ENCODE measurements around the gene ZC3H18.

ZC3H18 gene

DNA sequence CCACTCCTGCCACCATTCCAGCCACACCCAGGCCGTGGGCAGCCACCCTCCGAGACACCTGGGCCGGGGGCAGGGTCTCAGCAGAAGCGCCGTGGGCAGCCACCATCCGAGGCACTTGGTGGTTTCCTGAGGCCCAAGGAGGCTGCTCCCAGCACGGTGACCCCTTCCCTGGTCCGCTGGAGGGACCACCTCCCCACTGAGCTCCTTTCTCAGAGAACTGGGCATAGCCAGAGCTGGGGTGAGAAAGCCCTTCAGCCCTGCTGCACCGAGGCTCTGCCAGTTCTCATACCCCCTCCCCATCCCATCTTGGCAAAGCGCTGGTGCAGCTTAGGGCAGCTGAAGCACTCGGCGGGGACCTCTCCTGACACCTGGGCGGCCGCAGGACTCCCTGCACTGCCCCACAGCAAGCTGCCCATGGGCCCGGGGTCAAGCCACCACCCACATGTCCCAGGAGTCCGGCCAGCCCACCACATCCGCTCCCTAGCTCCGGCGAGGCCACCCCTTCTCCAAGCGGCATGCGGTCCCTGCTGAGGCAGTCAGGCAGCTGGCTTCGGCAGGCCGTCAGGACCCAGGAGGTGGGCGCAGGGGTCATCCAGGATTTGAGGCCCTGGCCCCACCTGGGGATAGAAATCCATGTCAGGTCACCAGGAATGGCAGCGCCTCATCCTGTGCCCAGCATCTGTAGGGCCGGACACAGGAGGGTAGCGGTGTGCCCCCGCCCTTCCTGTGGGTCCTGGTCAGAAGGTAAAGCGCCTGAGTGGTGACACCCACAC is 82.0 kb downstream of the ZC3H18 start:
- TF ChIP-seq CEBPB (IDR thresholded peaks at IDR 0.05) (no peak), TAF1 (IDR thresholded peaks at IDR 0.05; ENCODE audit: low read depth) (no peak), EP300 (IDR thresholded peaks at IDR 0.05; ENCODE audit: borderline replicate concordance) (no peak)
- TF ChIP-seq, protein P1, sequence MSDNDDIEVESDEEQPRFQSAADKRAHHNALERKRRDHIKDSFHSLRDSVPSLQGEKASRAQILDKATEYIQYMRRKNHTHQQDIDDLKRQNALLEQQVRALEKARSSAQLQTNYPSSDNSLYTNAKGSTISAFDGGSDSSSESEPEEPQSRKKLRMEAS (IDR thresholded peaks at IDR 0.05) = no peak

DNA sequence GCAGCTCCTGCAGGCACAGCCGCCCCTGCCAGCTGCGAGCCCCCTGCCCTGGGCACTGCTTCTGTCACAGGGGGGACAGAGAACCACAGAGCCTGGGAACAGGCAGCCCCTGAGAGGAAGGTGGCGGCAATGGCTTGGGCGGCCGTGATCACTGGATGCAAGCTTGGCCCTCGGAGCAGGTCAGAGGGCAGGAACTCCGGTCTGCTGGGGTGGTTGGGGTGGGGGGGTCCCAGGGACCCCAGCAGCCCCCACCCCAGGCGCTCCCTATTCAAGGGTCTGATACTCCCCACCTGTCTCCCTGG is 82.5 kb downstream of the ZC3H18 start:
- TF ChIP-seq RAD21 (IDR thresholded peaks at IDR 0.05; ENCODE audit: low read depth) (no peak), ZBTB7A (IDR thresholded peaks at IDR 0.05; ENCODE audit: low read depth) (no peak), CEBPB (IDR thresholded peaks at IDR 0.05) (no peak), NFIC (IDR thresholded peaks at IDR 0.05) (no peak), TAF1 (IDR thresholded peaks at IDR 0.05; ENCODE audit: low read depth) (no peak), TEAD4 (IDR thresholded peaks at IDR 0.05) (no peak), CREB1 (IDR thresholded peaks at IDR 0.05; ENCODE audit: low read depth) (no peak), EP300 (IDR thresholded peaks at IDR 0.05; ENCODE audit: borderline replicate concordance) (no peak), YY1 (IDR thresholded peaks at IDR 0.05; ENCODE audit: low read depth) (no peak), EGR1 (IDR thresholded peaks at IDR 0.05) (no peak), FOXM1 (IDR thresholded peaks at IDR 0.05; ENCODE audit: borderline replicate concordance, low read depth) (no peak), TCF12 (IDR thresholded peaks at IDR 0.05; ENCODE audit: low read depth) (no peak)
- TF ChIP-seq, protein P1 (IDR thresholded peaks at IDR 0.05) = no peak
- TF ChIP-seq, protein P2, sequence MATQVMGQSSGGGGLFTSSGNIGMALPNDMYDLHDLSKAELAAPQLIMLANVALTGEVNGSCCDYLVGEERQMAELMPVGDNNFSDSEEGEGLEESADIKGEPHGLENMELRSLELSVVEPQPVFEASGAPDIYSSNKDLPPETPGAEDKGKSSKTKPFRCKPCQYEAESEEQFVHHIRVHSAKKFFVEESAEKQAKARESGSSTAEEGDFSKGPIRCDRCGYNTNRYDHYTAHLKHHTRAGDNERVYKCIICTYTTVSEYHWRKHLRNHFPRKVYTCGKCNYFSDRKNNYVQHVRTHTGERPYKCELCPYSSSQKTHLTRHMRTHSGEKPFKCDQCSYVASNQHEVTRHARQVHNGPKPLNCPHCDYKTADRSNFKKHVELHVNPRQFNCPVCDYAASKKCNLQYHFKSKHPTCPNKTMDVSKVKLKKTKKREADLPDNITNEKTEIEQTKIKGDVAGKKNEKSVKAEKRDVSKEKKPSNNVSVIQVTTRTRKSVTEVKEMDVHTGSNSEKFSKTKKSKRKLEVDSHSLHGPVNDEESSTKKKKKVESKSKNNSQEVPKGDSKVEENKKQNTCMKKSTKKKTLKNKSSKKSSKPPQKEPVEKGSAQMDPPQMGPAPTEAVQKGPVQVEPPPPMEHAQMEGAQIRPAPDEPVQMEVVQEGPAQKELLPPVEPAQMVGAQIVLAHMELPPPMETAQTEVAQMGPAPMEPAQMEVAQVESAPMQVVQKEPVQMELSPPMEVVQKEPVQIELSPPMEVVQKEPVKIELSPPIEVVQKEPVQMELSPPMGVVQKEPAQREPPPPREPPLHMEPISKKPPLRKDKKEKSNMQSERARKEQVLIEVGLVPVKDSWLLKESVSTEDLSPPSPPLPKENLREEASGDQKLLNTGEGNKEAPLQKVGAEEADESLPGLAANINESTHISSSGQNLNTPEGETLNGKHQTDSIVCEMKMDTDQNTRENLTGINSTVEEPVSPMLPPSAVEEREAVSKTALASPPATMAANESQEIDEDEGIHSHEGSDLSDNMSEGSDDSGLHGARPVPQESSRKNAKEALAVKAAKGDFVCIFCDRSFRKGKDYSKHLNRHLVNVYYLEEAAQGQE (IDR thresholded peaks at IDR 0.05; ENCODE audit: low read depth) = no peak
- TF ChIP-seq, protein P3, sequence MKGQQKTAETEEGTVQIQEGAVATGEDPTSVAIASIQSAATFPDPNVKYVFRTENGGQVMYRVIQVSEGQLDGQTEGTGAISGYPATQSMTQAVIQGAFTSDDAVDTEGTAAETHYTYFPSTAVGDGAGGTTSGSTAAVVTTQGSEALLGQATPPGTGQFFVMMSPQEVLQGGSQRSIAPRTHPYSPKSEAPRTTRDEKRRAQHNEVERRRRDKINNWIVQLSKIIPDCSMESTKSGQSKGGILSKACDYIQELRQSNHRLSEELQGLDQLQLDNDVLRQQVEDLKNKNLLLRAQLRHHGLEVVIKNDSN (IDR thresholded peaks at IDR 0.05) = no peak

DNA sequence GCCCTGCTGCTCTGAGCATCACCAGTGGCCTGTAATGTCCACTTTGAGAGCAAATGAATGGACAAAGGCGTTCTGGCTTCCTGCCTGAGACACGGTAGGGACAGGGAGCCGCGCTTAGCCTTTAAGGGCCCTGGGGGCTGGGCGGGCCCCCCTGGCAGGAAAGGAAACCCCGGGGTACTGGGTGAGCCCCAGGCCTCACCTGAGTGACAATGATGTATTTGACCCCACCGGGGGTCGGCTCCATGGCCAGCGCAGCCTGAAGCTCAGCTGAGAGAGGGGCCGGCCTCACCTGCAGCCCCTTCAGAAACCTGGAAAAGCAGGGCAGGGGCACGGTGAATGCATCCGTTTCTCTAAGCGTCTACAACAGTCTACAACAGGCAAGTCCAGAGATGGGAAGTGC is 82.9 kb downstream of the ZC3H18 start:
- TF ChIP-seq TAF1 (IDR thresholded peaks at IDR 0.05; ENCODE audit: low read depth) (no peak), EGR1 (IDR thresholded peaks at IDR 0.05) (no peak), YY1 (IDR thresholded peaks at IDR 0.05; ENCODE audit: low read depth) (no peak), TCF12 (IDR thresholded peaks at IDR 0.05; ENCODE audit: low read depth) (no peak)

DNA sequence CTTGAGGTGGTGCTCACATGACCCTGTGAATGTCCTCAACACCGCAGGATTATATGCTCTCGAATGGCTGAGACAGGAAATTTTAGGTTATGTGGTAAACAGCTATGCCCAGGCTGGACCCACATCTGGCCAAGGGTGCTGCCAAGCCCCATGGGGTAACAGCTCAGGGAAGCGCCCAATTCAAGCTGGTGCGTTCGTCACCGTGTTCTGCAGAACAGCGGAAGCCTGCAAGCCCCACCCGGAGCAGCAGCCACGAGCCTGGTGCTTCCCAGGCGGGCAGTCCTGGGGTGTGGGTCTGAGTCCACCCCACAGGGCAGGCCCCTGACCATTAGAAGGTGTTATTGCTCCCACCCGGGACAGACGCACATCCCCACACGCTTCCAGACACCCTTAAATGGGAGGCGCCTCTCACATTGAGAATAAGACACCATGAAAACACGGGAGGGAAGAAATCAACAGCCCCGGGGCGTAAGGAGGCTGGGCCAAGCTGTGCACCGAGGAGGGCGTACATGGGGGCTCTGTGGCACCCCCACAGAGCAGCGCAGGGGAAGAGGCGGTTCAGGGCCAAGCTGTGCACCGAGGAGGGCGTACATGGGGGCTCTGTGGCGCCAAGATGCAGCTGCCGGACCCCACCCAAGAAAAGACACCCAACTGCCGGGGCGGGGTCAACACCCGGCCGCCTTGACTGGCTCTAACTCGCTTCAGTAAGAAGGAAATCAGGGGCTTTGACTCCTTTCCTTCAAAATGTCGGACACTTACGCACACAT is 83.6 kb downstream of the ZC3H18 start:
- TF ChIP-seq ZBTB7A (IDR thresholded peaks at IDR 0.05; ENCODE audit: low read depth) = no peak
- no peak for TF ChIP-seq EP300 (IDR thresholded peaks at IDR 0.05; ENCODE audit: borderline replicate concordance)
- TF ChIP-seq TCF12 (IDR thresholded peaks at IDR 0.05; ENCODE audit: low read depth) = no peak
- TF ChIP-seq FOXM1 (IDR thresholded peaks at IDR 0.05; ENCODE audit: borderline replicate concordance, low read depth) = no peak
- TF ChIP-seq, protein P1 (IDR thresholded peaks at IDR 0.05) = no peak
- TF ChIP-seq RAD21 (IDR thresholded peaks at IDR 0.05; ENCODE audit: low read depth) = no peak
- TF ChIP-seq NFIC (IDR thresholded peaks at IDR 0.05) = no peak
- TF ChIP-seq EGR1 (IDR thresholded peaks at IDR 0.05) = no peak
- TF ChIP-seq, protein P3 (IDR thresholded peaks at IDR 0.05) = no peak

DNA sequence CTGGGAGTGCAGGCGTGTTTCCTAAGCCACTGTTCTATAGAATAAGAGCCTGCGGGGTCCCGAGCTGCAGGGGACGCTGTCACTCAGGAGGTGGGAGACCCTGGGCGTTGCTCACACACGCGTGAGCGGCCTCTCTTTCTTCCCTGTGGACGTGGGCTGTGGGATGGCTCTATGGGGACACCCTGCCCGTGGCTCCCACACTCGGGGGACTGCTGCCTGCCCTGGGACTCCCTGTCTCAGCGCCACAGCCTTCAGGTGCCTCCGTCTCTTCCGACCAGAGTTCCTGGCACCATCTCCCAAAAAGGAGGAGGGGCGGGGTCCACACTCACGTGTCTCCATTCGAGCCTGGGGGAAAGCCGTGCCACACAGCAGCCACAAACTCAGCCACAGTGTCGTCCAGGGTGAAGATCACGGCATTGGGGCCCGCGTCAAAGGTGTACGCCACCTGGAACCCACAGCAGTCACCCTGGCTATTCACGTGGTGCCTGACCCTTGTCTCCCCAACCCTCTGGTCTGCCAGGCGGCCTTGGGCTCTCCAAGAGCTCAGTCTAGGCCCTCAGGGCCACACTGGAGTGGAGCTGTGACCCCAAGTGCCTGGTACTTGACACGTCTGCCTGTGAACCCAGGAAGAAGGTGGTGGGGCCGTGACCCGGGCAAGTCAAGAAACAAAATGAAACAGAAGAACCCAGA is 84.3 kb downstream of the ZC3H18 start:
- TF ChIP-seq RAD21 (IDR thresholded peaks at IDR 0.05; ENCODE audit: low read depth) = no peak
- TF ChIP-seq FOXM1 (IDR thresholded peaks at IDR 0.05; ENCODE audit: borderline replicate concordance, low read depth) = no peak
- no peak for TF ChIP-seq EP300 (IDR thresholded peaks at IDR 0.05; ENCODE audit: borderline replicate concordance)
- no peak for TF ChIP-seq TAF1 (IDR thresholded peaks at IDR 0.05; ENCODE audit: low read depth)
- no peak for TF ChIP-seq ZBTB7A (IDR thresholded peaks at IDR 0.05; ENCODE audit: low read depth)
- no peak for TF ChIP-seq TCF12 (IDR thresholded peaks at IDR 0.05; ENCODE audit: low read depth)
- no peak for TF ChIP-seq CREB1 (IDR thresholded peaks at IDR 0.05; ENCODE audit: low read depth)
- TF ChIP-seq TEAD4 (IDR thresholded peaks at IDR 0.05) = no peak
- TF ChIP-seq EGR1 (IDR thresholded peaks at IDR 0.05) = no peak
- no peak for TF ChIP-seq YY1 (IDR thresholded peaks at IDR 0.05; ENCODE audit: low read depth)
- TF ChIP-seq, protein P3 (IDR thresholded peaks at IDR 0.05) = no peak
- TF ChIP-seq, protein P2 (IDR thresholded peaks at IDR 0.05; ENCODE audit: low read depth) = no peak
- TF ChIP-seq, protein P1 (IDR thresholded peaks at IDR 0.05) = no peak
- no peak for TF ChIP-seq CEBPB (IDR thresholded peaks at IDR 0.05)
- TF ChIP-seq NFIC (IDR thresholded peaks at IDR 0.05) = no peak
